Suprapubic skin (tissue), 4 donors: ENCODE data around the gene GGT7. TPM values are rescaled to one million over a fixed set of nuclear protein-coding genes. Genes with fewer than 3 reads are reported as not detected.
"Not testable (repeated sequence)": the region's sequence is repeated elsewhere in the genome, so short reads cannot be mapped to it uniquely, and the experiment has no call there.

Source experiments
- DNase-seq, 2 donors: peaks; one replicate each; pipeline ENCODE4 v3.0.0-alpha.2; 2019; ENCODE audit warnings: low spot score in 2 of 2
- H3K27ac ChIP-seq: fragments of 200-600 bp; sonication (generic); one replicate; pipeline ENCODE4 v1.5.1; 2019
- H3K27me3 ChIP-seq: fragments of 200-600 bp; sonication (generic); one replicate; pipeline ENCODE4 v1.5.1; 2019
- H3K36me3 ChIP-seq: fragments of 200-600 bp; sonication (generic); one replicate; pipeline ENCODE4 v1.5.1; 2019
- H3K4me1 ChIP-seq: fragments of 200-600 bp; sonication (generic); one replicate; pipeline ENCODE4 v1.5.1; 2019
- H3K4me3 ChIP-seq: fragments of 200-600 bp; sonication (generic); one replicate; pipeline ENCODE4 v1.5.1; 2019; ENCODE audit warnings: mild to moderate bottlenecking
- H3K9me3 ChIP-seq: fragments of 200-600 bp; sonication (generic); one replicate; pipeline ENCODE4 v1.5.1; 2019
- CTCF ChIP-seq, 2 donors: fragments of 200-600 bp in 1 of 2; fragments of 450-650 bp in 1 of 2; sonication (generic) in 1 of 2; IDR thresholded peaks; one replicate each; pipeline ENCODE4 v1.5.1; 2016 to 2019; ENCODE audit warnings: antibody characterized with exemption in 2 of 2, mild to moderate bottlenecking in 1 of 2, moderate library complexity in 1 of 2
- EP300 ChIP-seq: sonication (generic); formaldehyde crosslinking; IDR thresholded peaks from one replicate; pipeline ENCODE4 v1.6.1; 2017; ENCODE audit warnings: antibody characterized with exemption
- POLR2A ChIP-seq, 2 donors: fragments of 450-650 bp; IDR thresholded peaks; one replicate each; pipeline ENCODE4 v1.6.1; 2017; ENCODE audit warnings: antibody characterized with exemption in 2 of 2, mild to moderate bottlenecking in 2 of 2, moderate library complexity in 2 of 2
- POLR2AphosphoS5 ChIP-seq, 3 donors: sonication (generic); formaldehyde crosslinking; IDR thresholded peaks; one replicate each; pipeline ENCODE4 v1.6.1; 2017; ENCODE audit warnings: antibody characterized with exemption in 3 of 3
- WGBS: methylation state at CpG from one replicate; pipeline ENCODE4 v1.1.5; 2018; 5-methylcytosine and 5-hydroxymethylcytosine counted together
- total RNA-seq, 4 donors: library from RNA; depleted of rRNA; stranded (reverse); fragments of >200 nt; gene quantifications; one replicate each; pipeline ENCODE4 v1.1.0, GENCODE V29; 2016

Gene GGT7
- total RNA-seq, 4 donors from 2014 or later = 4.3 to 13.1 (median 11.1) TPM

DNA sequence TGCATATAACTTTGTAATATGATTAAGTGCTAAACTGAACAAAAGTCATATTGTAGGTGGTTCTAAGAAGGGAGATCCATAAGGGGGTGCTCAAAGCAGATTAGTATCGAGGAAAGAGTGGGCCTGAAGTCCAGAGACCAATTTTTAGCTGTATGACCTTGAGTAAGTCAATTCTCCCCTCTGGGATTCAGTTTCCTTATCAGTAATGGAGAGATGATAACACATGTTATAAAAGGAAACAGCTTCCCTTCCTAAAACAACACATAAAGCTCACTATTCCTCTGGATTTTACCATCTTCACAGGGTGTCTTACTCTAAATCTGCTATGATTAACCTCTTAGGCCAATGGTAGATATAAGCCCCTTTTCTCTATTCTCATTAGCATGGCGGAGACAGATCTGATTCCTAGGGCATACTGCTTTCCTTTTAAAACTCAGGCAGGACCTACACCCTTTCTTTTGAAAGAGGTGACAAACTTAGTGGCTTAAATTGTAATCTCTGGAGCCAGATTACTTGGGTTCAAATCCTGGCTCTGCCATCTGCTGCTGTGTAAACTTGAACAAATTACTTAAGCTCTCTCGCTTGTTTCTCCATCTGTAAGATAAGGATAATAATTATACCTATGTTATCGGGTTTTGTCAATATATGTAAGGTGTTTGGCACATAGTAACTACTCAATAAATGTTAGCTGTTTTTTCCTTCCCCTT, 43.2 kb upstream of the GGT7 start:
- no peaks in the 10 kb centered on the region for H3K9me3 ChIP-seq
- TF ChIP-seq CTCF (IDR thresholded peaks at IDR 0.05) = no peak
- no peak for TF ChIP-seq POLR2AphosphoS5 (IDR thresholded peaks at IDR 0.05)
- no peak for TF ChIP-seq POLR2A (IDR thresholded peaks at IDR 0.05)
- TF ChIP-seq EP300 = no peak
- DNase-seq = no peak
- no peaks in the 10 kb centered on the region for H3K4me1 ChIP-seq
- peaks cover 14% of the 10 kb centered on the region for H3K36me3 ChIP-seq
- H3K4me3 ChIP-seq = no peak overlapping the region
- WGBS = 93% methylated on average over 4 of the region's 4 CpGs
- no peaks in the 10 kb centered on the region for H3K27me3 ChIP-seq
- H3K27ac ChIP-seq = no peak overlapping the region

DNA sequence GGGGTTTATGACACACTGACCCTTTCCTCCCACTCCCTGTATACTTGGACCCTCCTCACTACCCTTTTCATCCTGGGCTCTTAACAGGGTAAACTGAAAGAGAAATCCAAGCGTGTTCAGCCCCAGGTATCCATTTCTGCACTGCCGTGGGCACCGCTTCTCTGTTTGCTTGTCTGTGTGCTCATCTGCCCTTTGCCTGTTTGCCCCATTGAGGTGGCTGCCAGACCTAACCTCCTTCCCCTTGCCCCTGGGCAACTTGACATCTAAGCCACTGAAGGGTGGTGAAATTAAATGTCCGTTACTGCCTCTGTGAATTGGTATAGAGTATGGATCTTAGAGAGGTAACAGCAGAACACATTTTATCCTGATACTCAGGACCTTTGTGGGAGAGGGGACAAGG, 42.5 kb upstream of the GGT7 start:
- no peak overlapping the region for H3K4me3 ChIP-seq
- H3K9me3 ChIP-seq = no peaks in the 10 kb centered on the region
- no peaks in the 10 kb centered on the region for H3K4me1 ChIP-seq
- TF ChIP-seq POLR2A (IDR thresholded peaks at IDR 0.05) = no peak
- TF ChIP-seq EP300 = no peak
- TF ChIP-seq POLR2AphosphoS5 (IDR thresholded peaks at IDR 0.05) = no peak
- TF ChIP-seq CTCF (IDR thresholded peaks at IDR 0.05) = no peak
- peaks cover 6% of the 10 kb centered on the region for H3K36me3 ChIP-seq
- no peaks in the 10 kb centered on the region for H3K27me3 ChIP-seq
- DNase-seq = no peak
- WGBS = 88% methylated on average over 4 of the region's 4 CpGs
- no peak overlapping the region for H3K27ac ChIP-seq

DNA sequence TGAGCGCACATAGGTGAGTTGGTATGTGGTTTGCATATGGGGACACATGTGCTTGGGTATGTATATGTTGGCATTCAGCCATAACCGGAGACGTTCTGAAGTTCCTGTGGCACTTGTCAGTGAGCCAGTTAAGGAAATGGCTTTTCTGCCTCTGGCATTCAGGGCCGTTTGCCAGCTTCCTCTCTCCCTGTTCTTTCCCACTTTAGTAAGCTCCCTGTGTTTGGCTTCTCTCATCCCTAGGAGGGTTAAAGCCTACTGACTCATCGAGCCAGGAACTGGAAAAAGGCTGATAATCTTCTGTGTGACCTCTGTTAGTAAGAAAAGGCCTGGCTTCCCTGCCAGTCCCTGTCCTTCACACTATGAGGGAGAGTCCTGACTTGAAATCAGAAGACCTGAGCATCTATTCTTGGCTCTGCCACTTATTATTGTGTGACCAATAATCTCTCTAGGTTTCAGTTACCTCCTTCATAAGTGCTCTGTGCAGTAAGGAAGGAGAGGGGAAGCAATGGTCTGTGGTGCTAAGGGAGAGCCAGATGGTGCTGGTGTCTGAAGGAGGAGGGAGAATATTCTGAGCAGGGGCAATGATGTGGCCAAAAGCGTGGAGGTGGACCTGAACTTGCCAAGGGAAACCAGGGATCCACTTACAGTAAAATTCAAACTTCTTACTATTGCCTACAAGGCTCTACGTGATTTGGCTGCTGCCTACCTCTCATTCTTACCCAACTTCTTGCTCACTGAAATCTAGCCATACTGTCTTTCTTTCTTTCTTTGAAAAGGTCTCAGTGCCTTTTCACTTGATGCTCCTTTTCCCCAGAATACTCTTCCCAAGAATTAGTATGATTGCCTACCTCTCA, 35.2 kb upstream of the GGT7 start:
- no peak for TF ChIP-seq POLR2A (IDR thresholded peaks at IDR 0.05)
- TF ChIP-seq EP300 = no peak
- TF ChIP-seq POLR2AphosphoS5 (IDR thresholded peaks at IDR 0.05) = no peak
- no peak for TF ChIP-seq CTCF (IDR thresholded peaks at IDR 0.05)
- 26% methylated on average over 7 of the region's 7 CpGs for WGBS
- Histone ChIP-seq H3K27ac (peak overlapping the region; percentile 74), H3K36me3 (no peaks in the 10 kb centered on the region), H3K4me3 (no peak overlapping the region), H3K27me3 (no peaks in the 10 kb centered on the region), H3K4me1 (peaks cover 17% of the 10 kb centered on the region), H3K9me3 (no peaks in the 10 kb centered on the region)
- DNase-seq = no peak

GRCh38 chr20:34904202-34904621, 31.6 kb upstream of the GGT7 start:
- H3K4me3 ChIP-seq = no peak overlapping the region
- no peaks in the 10 kb centered on the region for H3K9me3 ChIP-seq
- WGBS = 40% methylated on average over 3 of the region's 3 CpGs
- DNase-seq = no peak
- H3K36me3 ChIP-seq = no peaks in the 10 kb centered on the region
- no peak for TF ChIP-seq EP300
- no peak for TF ChIP-seq CTCF (IDR thresholded peaks at IDR 0.05)
- TF ChIP-seq POLR2A (IDR thresholded peaks at IDR 0.05) = no peak
- no peak for TF ChIP-seq POLR2AphosphoS5 (IDR thresholded peaks at IDR 0.05)
- no peaks in the 10 kb centered on the region for H3K27me3 ChIP-seq
- H3K27ac ChIP-seq = no peak overlapping the region
- peaks cover 17% of the 10 kb centered on the region for H3K4me1 ChIP-seq

DNA sequence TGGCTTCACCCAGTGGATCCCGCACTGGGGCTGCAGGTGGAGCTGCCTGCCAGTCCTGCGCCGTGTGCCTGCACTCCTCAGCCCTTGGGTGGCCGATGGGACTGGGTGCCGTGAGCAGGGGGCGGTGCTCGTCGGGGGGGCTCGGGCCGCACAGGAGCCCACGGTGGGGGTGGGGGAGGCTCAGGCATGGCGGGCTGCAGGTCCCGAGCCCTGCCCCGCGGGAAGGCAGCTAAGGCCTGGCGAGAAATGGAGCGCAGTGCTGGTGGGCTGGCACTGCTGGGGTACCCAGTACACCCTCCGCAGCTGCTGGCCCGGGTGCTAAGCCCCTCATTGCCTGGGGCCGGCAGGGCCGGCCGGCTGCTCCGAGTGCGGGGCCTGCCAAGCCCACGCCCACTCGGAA, 26.1 kb upstream of the GGT7 start:
- peaks cover 12% of the 10 kb centered on the region for H3K4me1 ChIP-seq
- not testable (repeated sequence) for DNase-seq, H3K9me3 ChIP-seq, H3K4me3 ChIP-seq, H3K27me3 ChIP-seq, H3K36me3 ChIP-seq, H3K27ac ChIP-seq
- WGBS = 75% methylated on average over 4 of the region's 26 CpGs

DNA sequence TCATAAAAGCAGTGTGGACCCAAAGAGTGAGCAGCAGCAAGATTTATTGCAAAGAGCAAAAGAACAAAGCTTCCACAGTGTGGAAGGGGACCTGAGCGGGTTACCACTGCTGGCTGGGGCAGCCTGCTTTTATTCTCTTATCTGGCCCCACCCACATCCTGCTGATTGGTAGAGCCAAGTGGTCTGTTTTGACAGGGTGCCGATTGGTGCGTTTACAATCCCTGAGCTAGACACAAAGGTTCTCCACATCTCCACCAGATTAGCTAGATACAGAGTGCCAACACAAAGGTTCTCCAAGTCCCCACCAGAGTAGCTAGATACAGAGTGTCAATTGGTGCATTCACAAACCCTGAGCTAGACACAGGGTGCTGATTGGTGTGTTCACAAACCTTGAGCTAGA, 25.5 kb upstream of the GGT7 start:
- not testable (repeated sequence) for H3K36me3 ChIP-seq, H3K9me3 ChIP-seq, H3K27me3 ChIP-seq, H3K27ac ChIP-seq, DNase-seq, H3K4me3 ChIP-seq
- WGBS = 96% methylated on average over 3 of the region's 3 CpGs
- peaks cover 12% of the 10 kb centered on the region for H3K4me1 ChIP-seq
